HG02763 (cell line): ENCODE results near the gene DIAPH3.

Experiments used
- ATAC-seq: cut with Tn5 transposase; IDR thresholded peaks from one replicate; pipeline ENCODE4 v1.9.1; 2021; ENCODE audit warnings: mild to moderate bottlenecking, moderate library complexity; ENCODE audit not compliant: unreplicated experiment

DIAPH3 gene

DNA sequence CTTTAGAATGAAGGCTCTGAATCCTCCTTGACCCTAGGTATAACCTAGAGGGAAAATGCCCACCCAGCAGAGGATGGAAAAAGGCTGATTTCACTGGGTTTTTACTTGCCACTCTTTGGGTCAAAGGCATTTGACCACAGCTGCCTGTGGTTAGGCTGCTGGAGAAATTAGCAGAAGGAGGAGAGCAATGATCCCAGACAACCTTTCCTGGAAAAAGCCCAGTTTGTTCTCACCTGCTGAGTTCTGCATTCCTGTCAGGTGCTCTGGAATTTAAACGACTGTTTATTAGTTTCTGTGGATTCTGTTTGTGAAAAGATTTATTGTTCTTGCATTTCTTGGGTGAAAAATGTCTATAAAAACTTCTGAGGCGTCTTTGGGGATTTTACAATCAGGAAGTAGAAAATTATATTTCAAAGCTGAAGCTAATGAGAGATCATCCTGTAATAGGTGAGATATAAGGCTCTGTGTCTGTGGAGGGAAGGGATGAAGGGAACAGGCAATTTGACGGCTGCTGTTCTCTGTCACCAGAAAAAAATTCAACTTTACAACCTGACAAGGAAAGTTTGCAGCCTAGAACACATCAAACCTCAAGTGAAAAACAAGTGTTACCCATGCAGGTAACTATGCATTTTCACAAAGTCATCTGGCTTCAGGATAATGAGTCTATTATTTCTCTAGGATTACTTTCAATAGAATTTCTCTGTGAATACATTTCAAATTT lies 519.7 kb downstream of the DIAPH3 start:
- ATAC-seq: no peak

DNA sequence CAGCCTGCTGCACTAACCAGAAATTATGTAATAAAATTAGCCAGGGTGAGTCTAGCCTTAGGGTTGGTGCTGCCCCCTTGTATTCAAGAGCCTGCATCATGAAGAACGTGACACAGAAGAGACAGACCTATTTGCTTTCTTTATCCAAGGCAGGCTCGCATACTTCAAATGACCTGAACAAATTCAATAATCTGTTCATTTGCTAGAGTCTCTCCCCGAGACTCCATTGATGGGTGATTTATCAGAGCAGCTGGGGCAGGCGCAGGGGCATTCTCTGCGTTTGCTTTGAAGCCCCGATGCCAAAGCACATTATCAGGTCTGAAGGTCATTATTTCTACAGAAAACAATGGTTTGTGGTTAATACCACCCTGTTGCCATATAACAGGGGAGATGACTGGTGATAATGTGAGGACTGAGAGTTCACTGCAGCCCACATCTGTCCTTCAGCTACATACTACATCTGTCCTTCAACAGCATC lies 520.3 kb downstream of the DIAPH3 start:
- ATAC-seq: no peak

DNA sequence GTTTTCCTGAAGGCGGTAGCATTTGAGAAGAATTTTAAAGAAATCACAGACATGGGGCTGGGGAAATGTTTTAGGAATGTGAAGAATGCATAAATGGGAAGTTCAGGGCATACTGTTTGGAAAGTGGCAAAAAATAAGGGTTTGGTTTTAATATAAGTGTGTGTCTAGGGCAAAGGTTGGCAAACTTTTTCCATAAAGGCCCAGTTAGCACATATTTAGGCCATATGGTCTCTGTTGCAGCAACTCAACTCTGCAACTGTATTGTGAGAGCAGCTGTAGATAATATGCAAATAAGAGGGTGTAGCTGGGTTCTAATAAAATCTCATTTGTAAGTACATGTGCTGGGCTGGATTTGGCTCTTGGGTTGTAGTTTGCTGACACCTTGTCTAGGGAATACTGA lies 521.9 kb downstream of the DIAPH3 start:
- no peak for ATAC-seq

DNA sequence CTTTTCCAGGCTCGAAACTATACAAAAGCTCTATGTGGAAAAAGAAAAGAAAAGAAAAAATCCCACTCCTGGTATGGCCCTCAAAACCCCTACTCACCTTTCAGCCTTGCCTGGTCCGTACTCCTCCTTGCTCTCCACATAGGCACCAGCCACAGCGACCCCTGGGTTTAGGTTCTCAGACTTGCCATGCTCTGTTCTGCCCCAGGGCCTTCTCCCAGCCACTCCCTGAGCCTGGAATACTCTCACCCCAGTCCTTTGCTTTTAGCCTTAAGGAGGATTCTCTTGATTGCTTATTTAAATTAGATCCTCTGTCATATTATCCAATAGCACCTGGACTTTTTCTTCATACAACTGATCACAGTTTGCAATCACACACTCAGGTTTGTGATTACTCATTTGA lies 522.5 kb downstream of the DIAPH3 start:
- ATAC-seq: no peak

DNA sequence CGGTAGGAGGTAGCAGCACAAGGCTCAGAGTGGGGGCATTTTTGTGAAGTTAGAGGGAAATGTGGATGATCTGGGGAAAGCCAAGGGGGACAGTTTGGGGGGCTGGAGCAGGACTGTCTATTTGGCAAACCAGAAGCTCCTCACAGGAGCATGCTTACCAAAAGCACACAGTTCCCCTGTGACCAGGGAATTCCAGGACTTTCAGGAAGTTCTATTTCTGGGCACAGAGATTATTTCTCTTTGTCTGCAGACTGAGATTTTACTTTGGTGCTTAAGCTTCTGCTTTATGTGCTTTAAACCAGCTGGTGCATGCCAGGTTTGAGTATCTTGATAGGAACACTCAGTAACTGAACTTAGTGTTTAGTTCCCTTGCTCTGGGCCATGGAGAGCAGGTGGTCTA lies 525.3 kb downstream of the DIAPH3 start:
- no peak for ATAC-seq

DNA sequence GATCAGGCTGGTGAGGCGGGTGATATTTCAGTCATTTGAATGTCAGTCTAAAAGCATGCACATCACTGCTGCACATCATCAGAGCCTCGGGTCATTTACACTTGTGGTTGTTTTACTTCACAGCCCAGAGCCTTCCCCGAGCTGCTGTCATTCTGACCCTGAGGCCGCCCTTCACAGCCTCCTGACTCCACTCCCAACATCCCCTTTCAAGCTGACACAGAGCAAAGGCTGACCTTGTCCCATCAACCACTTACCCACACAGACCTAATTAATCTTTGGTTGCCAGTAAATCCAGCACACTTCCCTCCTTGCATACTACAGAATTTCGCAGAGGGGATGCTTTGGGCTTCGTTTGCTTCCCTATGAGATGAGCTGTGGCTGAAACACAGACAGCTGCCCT lies 528.1 kb downstream of the DIAPH3 start:
- no peak for ATAC-seq

DNA sequence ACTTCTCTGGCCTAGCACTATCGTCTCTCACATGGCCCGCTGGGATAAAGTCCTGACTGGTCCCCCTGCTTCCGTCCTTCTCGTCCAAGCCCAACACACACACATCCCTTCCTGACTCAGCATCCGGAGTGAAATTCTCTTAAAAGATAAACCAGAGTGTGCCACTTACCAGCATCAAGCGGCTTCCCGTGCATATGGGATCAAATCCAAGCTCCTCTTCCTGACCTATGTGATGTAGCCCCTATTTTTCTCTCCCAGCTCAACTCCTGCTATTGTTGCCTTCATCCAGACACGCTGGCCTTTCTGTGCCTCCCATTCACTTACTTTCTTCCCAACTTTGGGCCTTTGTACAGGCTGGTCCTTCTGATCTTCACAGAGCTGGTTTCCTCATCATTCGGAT lies 530.4 kb downstream of the DIAPH3 start:
- no peak for ATAC-seq

DNA sequence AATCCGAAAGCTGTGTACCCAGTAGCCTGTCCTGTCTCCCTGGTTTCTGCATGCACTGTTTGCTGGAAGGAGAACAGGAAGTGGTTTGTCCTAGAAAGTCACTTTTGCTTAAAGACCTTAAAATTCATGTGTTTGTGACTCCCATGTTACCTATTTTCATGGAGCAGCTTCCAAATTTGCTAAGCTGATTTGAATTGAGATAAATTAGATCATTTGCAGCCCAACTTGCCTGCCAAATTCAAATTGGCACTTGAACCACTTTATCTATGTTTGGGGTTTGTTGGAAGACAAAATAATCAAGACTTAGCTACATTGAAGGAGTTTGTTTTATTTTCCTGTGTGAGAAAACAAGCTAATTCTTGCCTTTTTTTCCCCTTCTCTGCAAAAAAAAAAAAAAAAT lies 532.5 kb downstream of the DIAPH3 start:
- no peak for ATAC-seq

DNA sequence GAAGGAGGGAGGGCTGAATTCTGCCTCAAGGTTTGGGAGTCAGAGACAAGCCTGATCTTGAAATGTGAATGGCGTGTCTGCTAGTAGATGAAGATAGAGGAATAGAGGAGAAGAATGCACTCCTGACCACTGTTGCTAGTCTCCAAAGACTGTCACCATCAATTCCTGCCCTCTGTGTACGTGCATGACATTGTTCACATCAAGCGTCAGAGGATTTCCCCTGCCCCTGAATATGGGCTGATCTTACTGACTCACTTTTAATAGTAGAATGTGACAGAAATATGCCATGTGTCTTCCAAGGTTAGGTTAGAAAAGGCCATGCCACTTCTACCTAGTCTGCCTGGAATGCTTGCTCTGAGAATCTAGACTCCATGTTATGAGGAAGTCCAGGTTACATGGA lies 538.6 kb downstream of the DIAPH3 start:
- no peak for ATAC-seq

DNA sequence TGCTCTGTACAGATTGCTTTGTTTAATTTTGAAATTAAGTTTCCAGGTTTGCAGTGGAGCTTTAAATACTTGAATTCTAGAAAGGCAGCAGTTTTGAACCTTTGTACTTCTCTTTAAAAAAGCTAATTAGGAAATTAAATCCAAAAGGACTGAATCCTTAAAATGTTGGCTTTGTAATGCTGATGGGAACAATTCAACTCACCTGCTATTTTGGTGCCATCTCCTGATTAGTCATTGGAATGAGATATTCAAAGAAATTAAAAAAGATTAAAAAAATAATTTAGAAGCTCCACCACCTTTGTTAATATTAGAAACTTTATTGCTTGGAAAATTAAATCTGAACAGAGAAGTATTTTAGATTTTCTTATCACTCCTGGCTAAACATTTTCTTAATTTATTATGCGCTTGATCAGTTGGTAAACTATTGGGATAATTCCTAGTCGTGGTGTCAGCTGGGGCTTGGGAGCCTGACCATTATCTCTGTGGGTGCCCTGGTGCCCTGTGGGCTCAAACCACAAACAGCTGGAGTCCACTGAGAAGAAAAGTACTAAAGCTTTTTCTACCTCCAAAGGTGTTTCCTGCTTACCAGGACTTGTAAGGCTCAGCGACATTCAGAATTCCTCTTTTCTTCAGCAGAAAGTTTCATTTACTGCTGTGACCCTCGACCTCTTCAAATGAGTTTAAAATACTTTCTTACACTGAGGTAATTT lies 540.4 kb downstream of the DIAPH3 start:
- no peak for ATAC-seq

DNA sequence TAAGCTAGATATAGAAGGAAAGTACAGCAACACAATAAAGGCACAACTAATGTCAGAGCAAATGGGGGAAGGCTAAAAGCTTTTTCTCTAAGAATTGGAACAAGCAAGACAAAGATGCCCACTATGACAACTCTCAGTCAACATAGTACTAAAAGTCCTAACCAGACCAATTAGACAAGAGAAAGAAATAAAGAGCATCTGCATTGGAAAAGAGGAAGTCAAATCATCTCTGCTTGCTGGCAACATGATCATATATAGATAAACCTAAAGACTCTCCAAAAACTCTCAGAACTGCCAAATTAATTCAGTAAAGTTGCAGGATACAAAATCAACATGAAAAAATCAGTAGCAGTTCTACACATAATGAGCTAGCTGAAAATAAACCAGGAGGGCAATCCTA lies 542.0 kb downstream of the DIAPH3 start:
- ATAC-seq: no peak
